Activated CD4-positive, alpha-beta T cell treated with anti-CD3 and anti-CD28 coated beads for 1 hour (primary cell): ENCODE data around the gene MAP3K14.
"Not testable (repeated sequence)": the region's sequence is repeated elsewhere in the genome, so short reads cannot be mapped to it uniquely, and the experiment has no call there.

Experiments
- DNase-seq: peaks from one replicate; pipeline ENCODE4 v3.0.0-alpha.2; 2020

MAP3K14 gene

DNA sequence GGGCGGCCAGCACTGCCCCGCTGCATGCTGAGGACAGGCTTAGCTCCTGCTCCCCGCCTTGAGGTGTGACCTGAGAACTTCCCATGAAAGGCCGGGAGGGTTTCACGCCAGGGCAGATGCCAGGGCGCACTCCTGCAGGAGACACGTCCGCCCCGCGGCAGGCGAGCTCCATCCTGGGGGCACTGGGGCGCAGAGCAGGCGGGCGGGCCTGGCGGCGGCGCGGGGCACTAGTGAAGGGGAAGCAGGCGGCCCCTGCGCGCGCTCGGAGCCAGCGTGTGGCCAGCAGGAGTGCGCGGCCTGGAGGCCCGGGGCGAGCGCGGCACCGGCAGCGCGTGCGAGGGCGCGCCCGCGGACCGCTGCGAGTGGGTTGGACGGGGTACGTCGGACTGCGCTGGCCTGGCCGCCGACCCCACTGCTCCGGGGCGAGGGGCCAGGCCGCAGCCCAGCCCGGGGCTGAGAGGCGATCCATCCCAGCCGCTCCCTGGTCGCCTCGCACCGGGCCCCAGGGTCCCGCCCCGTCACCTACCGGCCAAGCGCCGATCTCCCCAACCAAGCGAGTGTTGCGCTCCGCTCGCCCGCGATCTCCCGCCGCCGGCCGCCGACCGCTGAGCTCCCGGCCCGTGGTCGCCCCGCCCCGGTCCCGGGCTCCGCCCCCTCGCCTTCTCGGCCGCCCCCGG, at the start of gene MAP3K14:
Gene MAP3K14, minus strand, starts transcription at position 587 of the 677 bp plus-strand sequence. CDS start 26,275 bp downstream, outside the sequence.
- DNase-seq: peak; percentile 47

DNA sequence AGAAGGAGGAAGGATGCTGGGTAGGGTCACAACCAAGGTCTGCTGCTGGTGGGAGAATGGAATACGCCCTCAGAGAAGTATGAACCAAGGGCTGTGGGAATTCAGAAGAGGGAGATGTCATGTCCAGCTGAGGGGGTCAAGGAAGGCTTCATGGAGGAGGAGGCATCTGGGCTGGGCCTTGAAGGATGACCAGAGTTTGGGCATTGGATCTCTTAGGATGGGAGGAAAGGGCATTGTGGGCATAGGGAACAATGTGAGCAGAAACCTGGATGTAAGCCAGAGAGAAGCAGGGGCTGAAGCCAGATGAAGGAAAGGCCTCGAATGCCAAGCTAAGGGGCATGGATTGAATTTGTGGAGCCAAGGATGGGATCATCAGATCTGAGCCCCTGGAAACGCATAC, 49.2 kb upstream of the MAP3K14 start:
- no peak for DNase-seq

GRCh38 chr17:45364531-45365390, 47.9 kb upstream of the MAP3K14 start:
- no peak for DNase-seq

DNA sequence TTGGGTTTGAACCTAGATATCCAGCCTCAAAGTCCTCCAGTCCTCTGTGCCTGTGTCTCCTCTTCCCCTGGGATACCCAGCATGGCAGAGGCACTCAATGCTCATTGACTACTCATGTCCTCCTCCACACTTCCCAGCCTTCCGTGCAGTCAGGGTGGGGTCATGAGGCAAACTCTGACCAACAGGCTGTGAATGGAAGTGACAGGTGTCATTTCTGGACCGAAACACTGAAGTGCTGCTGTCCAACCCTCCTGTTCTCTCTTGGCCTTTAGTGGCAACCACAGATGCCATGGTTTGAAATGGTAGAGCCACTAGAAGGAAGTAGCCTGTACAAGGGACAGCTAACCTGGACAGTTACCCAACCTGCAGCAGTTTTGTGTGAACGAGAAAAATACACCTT, 46.7 kb upstream of the MAP3K14 start:
- no peak for DNase-seq

GRCh38 chr17:45361976-45362375, 45.2 kb upstream of the MAP3K14 start:
- no peak for DNase-seq

DNA sequence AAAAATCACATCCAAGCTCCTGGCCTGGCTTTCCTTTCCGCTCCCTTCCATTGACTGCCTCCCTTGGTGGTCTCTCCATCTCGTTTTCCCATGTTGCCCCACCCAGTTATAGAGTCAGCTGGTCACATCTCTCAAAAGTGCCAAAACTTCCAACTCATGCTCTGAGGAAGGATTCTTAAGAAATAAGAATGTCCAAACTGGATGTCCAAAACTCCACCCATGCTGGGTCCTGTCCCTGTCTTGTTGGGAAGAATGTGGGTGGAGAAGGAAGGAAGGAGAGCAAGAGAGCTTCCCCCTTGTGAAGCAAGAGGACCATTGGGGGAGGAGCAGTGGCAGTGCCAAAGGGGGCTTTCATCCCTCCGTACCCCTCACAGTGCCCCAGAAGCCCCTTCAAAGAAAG, 44.6 kb upstream of the MAP3K14 start:
- no peak for DNase-seq

GRCh38 chr17:45357364-45357997, 40.7 kb upstream of the MAP3K14 start:
- no peak for DNase-seq

- no peak for DNase-seq
These were observed 38.3 kb upstream of the MAP3K14 start for GRCh38 chr17:45355087-45355486.

DNA sequence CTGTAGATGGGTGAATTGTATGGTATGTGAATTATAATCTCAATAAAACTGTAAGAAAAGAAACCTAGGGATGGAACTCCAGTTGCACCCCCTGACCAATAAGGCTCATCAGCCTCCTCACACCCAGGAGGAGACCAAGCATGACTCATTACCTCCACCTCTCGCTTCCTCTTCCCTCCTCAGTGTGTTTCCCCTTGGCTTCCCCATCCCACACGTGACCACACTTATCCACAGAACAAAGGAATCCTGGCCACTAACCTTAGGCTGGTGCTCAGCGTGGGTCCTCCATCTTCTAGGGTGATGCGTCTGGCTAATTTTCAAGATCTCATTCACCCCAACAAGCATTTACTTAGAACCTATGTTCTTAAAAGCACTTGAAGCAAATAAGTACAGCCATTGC, 36.2 kb upstream of the MAP3K14 start:
- DNase-seq: no peak

GRCh38 chr17:45351831-45352230, 35.0 kb upstream of the MAP3K14 start:
- DNase-seq: no peak

DNA sequence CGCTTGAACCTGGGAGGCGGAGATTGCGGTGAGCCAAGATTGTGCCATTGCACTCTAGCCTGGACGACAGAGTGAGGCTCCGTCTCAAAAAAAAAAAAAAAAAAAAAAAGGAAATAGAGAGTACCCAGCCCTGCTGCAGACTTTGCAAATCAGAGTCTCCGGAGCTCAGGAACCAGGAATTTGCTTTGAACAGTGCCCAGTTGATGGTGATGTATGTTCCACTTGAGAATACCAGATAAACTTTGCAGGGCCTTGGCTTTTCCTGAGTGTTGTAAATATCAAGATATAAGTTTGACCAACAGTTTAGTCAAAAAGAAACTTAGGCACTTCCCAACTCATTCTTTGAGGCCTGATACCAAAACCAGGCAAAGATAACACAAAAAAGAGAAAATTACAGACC, 30.6 kb upstream of the MAP3K14 start:
- no peak for DNase-seq

DNA sequence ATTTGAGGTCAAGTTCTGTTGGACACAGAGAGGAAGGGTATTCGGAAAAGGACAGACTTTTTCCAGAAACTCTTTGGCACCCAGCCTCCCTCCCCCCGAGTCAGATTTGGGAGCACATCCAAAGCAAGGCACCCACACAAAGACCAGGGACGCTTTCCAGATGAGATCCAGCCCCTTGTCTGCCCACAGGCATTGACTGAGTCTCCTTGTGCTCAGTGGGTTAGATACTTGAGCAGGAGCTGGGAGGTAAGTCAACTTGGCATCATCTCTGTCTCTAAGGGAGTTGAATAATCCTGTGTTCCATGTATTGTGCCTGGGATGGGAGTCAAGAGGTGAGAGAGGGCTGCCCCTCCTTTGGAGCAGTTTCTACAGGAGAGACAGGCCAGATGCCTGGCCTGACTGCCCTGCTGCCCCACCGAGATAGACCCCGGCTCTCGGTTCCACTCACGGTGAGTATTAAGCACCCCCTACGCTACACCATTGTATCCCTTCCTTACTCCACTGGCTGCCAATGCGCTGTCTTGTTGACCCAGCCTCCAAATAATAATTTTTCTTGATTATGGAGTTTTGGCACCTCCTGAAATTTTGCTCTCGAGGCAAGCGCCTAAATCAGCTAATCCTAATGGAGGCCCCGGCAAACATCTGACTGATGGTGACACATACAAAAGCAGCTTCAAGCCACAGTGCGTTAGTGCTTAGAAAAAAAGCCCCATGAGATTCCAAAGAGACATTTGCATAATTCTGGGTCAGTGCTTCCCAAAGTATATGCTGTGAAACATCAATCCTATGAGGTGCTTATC, 29.6 kb upstream of the MAP3K14 start:
- no peak for DNase-seq

DNA sequence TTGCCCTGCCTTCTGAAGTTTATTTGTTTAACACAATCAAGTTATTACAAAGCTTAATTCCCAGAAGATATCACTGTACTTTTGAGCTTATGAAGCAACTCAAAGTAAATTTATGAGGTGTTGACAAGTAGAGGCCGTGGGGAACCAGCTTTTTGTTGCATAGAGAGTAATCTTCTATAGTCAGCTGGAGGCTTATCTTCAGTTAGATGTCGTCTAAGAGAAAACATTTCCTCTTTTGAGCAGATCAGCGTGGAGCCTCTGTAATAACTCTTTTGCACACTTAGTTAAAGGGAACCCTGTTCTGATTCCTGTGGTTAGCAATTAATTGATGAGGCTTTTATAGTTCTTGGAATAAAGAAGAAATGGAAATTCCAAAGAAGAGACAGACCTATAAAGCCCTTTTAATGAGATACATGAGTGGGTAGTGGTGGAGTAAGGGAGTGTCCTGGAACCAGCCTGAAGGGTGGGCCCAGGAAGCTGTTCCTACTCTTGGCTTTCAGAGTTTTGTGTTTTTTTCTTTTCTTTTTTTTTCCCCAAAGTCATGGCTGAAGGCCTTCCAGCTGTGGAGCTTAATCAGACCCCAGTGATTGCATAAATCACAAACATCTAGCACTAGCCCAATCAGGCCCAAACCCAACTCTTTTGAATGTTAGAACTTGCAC, 28.9 kb upstream of the MAP3K14 start:
- no peak for DNase-seq

DNA sequence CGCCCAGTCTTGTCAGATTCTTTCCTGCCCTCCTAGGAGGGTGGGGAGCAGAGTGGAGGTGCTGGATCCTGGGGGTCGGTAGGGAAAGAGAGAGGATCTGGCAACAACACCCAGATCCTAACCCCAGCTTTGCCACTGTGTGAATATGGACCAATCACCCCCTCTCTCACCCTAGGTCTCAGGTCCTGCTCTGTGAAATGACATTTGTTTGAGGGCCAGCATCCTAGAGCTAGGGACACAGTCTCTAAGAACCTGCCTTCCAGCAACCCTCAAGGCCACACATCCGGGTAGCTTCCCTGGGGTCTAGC, 28.4 kb upstream of the MAP3K14 start:
- no peak for DNase-seq

DNA sequence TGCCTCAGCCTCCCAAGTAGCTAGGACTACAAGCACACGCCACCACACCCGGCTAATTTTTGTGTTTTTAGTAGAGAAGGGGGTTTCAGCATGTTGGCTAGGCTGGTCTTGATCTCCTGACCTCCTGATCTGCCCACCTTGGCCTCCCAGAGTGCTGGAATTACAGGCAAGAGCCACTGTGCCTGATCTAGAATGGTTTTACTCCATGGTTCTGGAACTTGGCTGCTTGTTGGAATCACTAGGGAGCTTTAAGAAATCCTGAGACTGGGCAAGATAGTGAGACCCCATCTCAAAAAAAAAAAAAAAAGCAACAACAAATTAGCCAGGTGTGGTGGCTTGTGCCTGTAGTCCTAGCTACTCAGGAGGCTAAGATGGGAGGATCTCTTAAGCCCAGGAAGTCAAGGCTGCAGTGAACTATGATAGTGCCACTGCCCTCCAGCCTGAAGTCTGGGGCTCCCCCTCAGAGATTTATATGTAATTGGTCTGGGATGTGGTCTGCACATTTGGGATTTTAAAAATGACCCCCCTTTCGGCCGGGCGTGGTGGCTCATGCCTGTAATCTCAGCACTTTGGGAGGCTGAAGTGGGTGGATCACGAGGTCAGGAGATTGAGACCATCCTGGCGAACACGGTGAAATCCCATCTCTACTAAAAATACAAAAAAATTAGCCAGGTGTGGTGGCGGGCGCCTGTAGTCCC, 27.3 kb upstream of the MAP3K14 start:
- not testable (repeated sequence) for DNase-seq

- no peak for DNase-seq
These were observed 26.2 kb upstream of the MAP3K14 start for GRCh38 chr17:45342871-45343526.

DNA sequence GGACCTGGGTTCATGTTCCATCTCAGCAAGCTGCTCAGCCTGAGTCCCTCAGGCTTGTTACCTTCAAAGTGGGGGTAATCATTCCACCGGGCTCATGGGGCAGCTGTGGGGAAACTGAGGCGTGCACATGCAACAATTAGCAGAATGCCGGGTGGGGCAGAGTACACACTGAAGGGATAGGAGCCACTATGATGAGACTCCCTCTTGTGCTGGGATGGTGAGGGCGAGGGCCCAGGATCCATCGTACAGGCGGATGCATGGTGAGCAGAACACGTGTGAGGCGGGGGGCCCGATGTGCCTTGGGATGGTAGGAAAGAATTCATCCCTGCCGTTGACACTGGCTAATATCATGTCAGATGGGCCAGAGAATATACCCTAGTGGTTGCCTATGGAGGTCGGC, 25.5 kb upstream of the MAP3K14 start:
- DNase-seq: no peak

GRCh38 chr17:45341533-45342158, 24.8 kb upstream of the MAP3K14 start:
- no peak for DNase-seq

DNA sequence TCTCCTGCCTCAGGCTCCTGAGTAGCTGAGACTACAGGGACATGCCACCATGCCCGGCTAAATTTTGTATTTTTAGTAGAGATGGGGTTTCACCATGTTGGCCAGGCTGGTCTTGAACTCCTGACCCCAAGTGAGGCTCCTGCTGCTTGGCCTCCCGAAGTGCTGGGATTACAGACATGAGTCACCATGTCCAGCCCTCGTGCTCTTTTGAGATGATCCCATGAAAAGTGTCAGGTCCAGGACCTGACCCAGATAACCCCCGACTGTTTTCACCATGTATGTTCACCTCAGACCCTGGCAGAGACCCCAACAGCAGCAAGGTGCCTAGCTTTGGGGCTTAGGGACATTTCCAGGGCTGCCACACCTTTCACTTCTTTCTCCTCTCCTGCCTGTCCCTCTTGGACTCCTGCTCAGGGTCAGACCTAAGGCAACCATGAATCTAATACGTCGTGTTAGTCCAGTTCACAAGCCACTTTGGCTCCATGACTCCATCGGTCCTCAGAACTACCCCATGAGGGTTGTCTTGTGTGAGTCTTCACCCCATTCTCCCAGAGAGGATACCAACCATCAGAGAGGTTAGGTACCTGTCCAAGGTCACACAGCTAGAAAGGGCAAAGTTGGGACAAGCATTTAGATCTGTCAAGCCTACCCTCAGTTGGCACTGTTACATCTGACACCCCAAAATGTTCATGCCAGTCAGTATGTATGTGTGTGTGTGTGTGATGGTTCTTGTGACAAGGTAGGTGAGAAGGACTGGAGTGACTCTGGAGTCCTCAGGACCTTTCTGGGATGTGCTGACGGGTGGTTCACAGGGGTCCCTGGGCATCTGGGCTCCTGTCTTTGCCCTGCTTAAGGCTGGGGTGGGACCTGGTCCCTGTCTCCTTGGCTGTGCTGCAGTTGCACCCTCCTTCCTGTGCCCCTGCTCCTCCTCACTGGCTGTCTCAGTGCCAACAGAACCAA, 23.1 kb upstream of the MAP3K14 start:
- DNase-seq: no peak
